HepG2 (cell line): ENCODE measurements around the gene KLRG1. TPM values are rescaled to one million over a fixed set of nuclear protein-coding genes. Genes with fewer than 3 reads are reported as not detected.

Experiments
- ATAC-seq: fragments of 200-7000 bp; cut with Tn5 transposase; 3 replicates; pipeline ENCODE4 v1.9.1; 2020; ENCODE audit warnings: mild to moderate bottlenecking, moderate library complexity
- BruUV-seq: library from RNA; stranded (reverse); fragments of 400-500 nt; replicated peaks from 2 replicates; lab custom pipeline; 2021; lab: Mats Ljungman, UMichigan
- CTCF ChIA-PET: fragments of 300-600 bp; formaldehyde crosslinking; extraction: SDS; loops from one replicate; lab custom pipeline; 2021; ENCODE audit warnings: low total read pairs, inconsistent platforms, low intra/inter-chr PET ratio; lab: Yijun Ruan, JAX
- POLR2A ChIA-PET: fragments of 350-600 bp; sonication (Branson Sonifier 250); formaldehyde crosslinking; loops from one replicate; lab custom pipeline; 2020; ENCODE audit warnings: antibody characterized with exemption, inconsistent platforms; lab: Yijun Ruan, JAX
- DNase-seq: peaks from one replicate; pipeline ENCODE4 v3.0.0-alpha.2; 2015; ENCODE audit warnings: low spot score
- FAIRE-seq: peaks from 3 replicates; lab custom pipeline; 2011; peaks lifted over from hg19 to GRCh38; lab: Jason Lieb, UNC
- H2AFZ ChIP-seq: one replicate; pipeline ENCODE4 v1.6.1; 2011; ENCODE audit warnings: low read length, inconsistent platforms
- H3K27ac ChIP-seq: fragments of 300-600 bp; 3 replicates; pipeline ENCODE4 v1.8.0; 2011; ENCODE audit warnings: mixed run types, mild to moderate bottlenecking, mixed read lengths, low read length, inconsistent platforms; ENCODE audit not compliant: insufficient read depth; ENCODE audit errors: extremely low read length
- H3K27me3 ChIP-seq, 2 experiments: fragments of 200-600 bp in 1 of 2; 2 replicates in 1 of 2; 3 replicates in 1 of 2; pipeline versions ENCODE4 v1.6.0 to v1.8.0; 2011; ENCODE audit warnings: low read length in 2 of 2, mild to moderate bottlenecking in 2 of 2, moderate library complexity in 2 of 2, inconsistent platforms in 1 of 2; ENCODE audit not compliant: insufficient read depth in 2 of 2, control insufficient read depth in 1 of 2
- H3K36me3 ChIP-seq, 2 experiments: fragments of 200-600 bp in 1 of 2; replicated peaks in 1 of 2; 2 replicates in 1 of 2; 3 replicates in 1 of 2; pipeline versions ENCODE4 v1.5.1 to v1.8.0; 2011; ENCODE audit warnings: low read length in 2 of 2, inconsistent platforms in 1 of 2; ENCODE audit not compliant: insufficient read depth in 2 of 2, control insufficient read depth in 1 of 2
- H3K4me1 ChIP-seq: 2 replicates; pipeline ENCODE4 v1.5.1; 2012; ENCODE audit warnings: low read length, inconsistent platforms; ENCODE audit not compliant: insufficient read depth
- H3K4me2 ChIP-seq: 2 replicates; pipeline ENCODE4 v1.6.0; 2011; ENCODE audit warnings: low read depth, low read length, inconsistent platforms
- H3K4me3 ChIP-seq, 3 experiments: fragments of 200-600 bp in 1 of 3; sonication (generic), shearing (Covaris generic) in 1 of 3; replicated peaks in 1 of 3; 2 replicates each; pipeline ENCODE4 v1.5.1; 2011 to 2016; ENCODE audit warnings: low read length in 3 of 3, inconsistent platforms in 2 of 3, low read depth in 2 of 3, mild to moderate bottlenecking in 2 of 3, control low read depth in 1 of 3, mixed read lengths in 1 of 3; ENCODE audit not compliant: insufficient read depth in 1 of 3
- H3K79me2 ChIP-seq: one replicate; pipeline ENCODE4 v1.6.1; 2011; ENCODE audit warnings: low read length, inconsistent platforms; ENCODE audit not compliant: insufficient read depth
- H3K9ac ChIP-seq: 2 replicates; pipeline ENCODE4 v1.6.0; 2011; ENCODE audit warnings: mild to moderate bottlenecking, low read depth, low read length, inconsistent platforms; ENCODE audit not compliant: insufficient read depth
- H3K9me3 ChIP-seq: 2 replicates; pipeline ENCODE4 v1.5.1; 2012; ENCODE audit warnings: mild to moderate bottlenecking, low read length
- H4K20me1 ChIP-seq: 2 replicates; pipeline ENCODE4 v1.6.0; 2011; ENCODE audit warnings: inconsistent platforms, mild to moderate bottlenecking, low read length, moderate library complexity; ENCODE audit not compliant: insufficient read depth
- AGO2 ChIP-seq: fragments of 200-400 bp; formaldehyde crosslinking; optimal IDR thresholded peaks from 2 replicates; pipeline ENCODE3; 2017; ENCODE audit warnings: mild to moderate bottlenecking, low read depth, low read length, moderate library complexity
- ATM ChIP-seq: fragments of 450-650 bp; IDR thresholded peaks from 2 replicates; pipeline ENCODE4 v1.7.1; 2017; ENCODE audit warnings: mild to moderate bottlenecking, borderline replicate concordance
- CHCHD3 ChIP-seq: sonication (generic); formaldehyde crosslinking; IDR thresholded peaks from 2 replicates; pipeline ENCODE4 v1.8.0; 2022; ENCODE audit warnings: mild to moderate bottlenecking, missing genetic modification reagents, moderate library complexity
- FOXP1 ChIP-seq, 2 experiments: fragments of 450-650 bp in 1 of 2; IDR thresholded peaks; 2 replicates each; pipeline ENCODE4 v1.6.1; 2017 to 2018; ENCODE audit warnings: antibody characterized with exemption in 1 of 2
- GMEB1 ChIP-seq: sonication (generic); formaldehyde crosslinking; IDR thresholded peaks from 2 replicates; pipeline ENCODE4 v1.5.1; 2020; ENCODE audit warnings: missing genetic modification reagents, mild to moderate bottlenecking, borderline replicate concordance
- JUN ChIP-seq: sonication (generic); formaldehyde crosslinking; IDR thresholded peaks from 2 replicates; pipeline ENCODE4 v1.4.0; 2020; ENCODE audit warnings: mild to moderate bottlenecking, missing genetic modification reagents
- KDM5A ChIP-seq: fragments of 200-600 bp; sonication (generic); IDR thresholded peaks from 2 replicates; pipeline ENCODE4 v1.7.0; 2018; ENCODE audit warnings: antibody characterized with exemption, mild to moderate bottlenecking, low read length, borderline replicate concordance
- KMT2A ChIP-seq: sonication (generic); formaldehyde crosslinking; IDR thresholded peaks from 2 replicates; pipeline ENCODE4 v1.4.0; 2020; ENCODE audit warnings: missing genetic modification reagents
- NCOA2 ChIP-seq: sonication (generic); formaldehyde crosslinking; IDR thresholded peaks from 2 replicates; pipeline ENCODE4 v1.8.0; 2022; ENCODE audit warnings: inconsistent platforms
- NFE2 ChIP-seq: sonication (generic); formaldehyde crosslinking; IDR thresholded peaks from 2 replicates; pipeline ENCODE4 v1.4.0; 2020; ENCODE audit warnings: missing genetic modification reagents
- NR2C2 ChIP-seq: sonication (generic); formaldehyde crosslinking; IDR thresholded peaks from 2 replicates; pipeline ENCODE4 v1.4.0; 2020; ENCODE audit warnings: missing genetic modification reagents, mild to moderate bottlenecking, moderate library complexity, borderline replicate concordance
- RNF2 ChIP-seq: fragments of 450-650 bp; conservative IDR thresholded peaks from 2 replicates; pipeline ENCODE4 v1.6.1; 2016; ENCODE audit warnings: low read depth
- ZMYM3 ChIP-seq: sonication (generic); formaldehyde crosslinking; IDR thresholded peaks from 2 replicates; pipeline ENCODE4 v1.5.1; 2020; ENCODE audit warnings: mild to moderate bottlenecking, missing genetic modification reagents
- ZNF225 ChIP-seq: sonication (generic); formaldehyde crosslinking; IDR thresholded peaks from 2 replicates; pipeline ENCODE4 v1.4.0; 2020; ENCODE audit warnings: mild to moderate bottlenecking, missing genetic modification reagents
- ZNF234 ChIP-seq: sonication (generic); formaldehyde crosslinking; conservative IDR thresholded peaks from 2 replicates; pipeline ENCODE4 v1.5.1; 2020; ENCODE audit warnings: mild to moderate bottlenecking, missing genetic modification reagents
- ZNF460 ChIP-seq: sonication (generic); formaldehyde crosslinking; IDR thresholded peaks from 2 replicates; pipeline ENCODE4 v1.5.1; 2020; ENCODE audit warnings: missing genetic modification reagents, mild to moderate bottlenecking, borderline replicate concordance
- WGBS: methylation state at CpG from one replicate; pipeline ENCODE4 v1.1.6; 2017; ENCODE audit warnings: low lambda C conversion rate; 5-methylcytosine and 5-hydroxymethylcytosine counted together
- in situ Hi-C: cut with HindIII; loops from 2 replicates; pipeline ENCODE4 v1.10.0; 2017; ENCODE audit warnings: low pct_unique_long_range_greater_than_20kb; ENCODE audit not compliant: extremely low pct_ligation_motif_present
- intact Hi-C: fragments of 100-400 bp; cut with micrococcal nuclease; formaldehyde crosslinking; loops from one replicate; pipeline ENCODE4 v1.10.0; 2022; ENCODE audit not compliant: unreplicated experiment
- polyA plus RNA-seq, 8 experiments: library from polyadenylated mRNA; depleted of rRNA in 3 of 8; stranded (reverse) in 7 of 8; unstranded in 1 of 8; fragments of >200 nt; fragmentation: Illumina TruSeq in 4 of 8; extraction: Trizol in 4 of 8; gene quantifications; 2 replicates each; pipeline versions ENCODE4 v1.2.1 to v1.2.3, GENCODE V29; 2011 to 2016; ENCODE audit warnings: low read depth in 4 of 8, missing spikeins in 1 of 8, mixed read lengths in 1 of 8; ENCODE audit not compliant: insufficient read depth in 1 of 8
- total RNA-seq, 5 experiments: library from RNA; depleted of rRNA; stranded (reverse); fragments of >200 nt; fragmentation: Illumina TruSeq; extraction: Trizol; gene quantifications; 2 replicates each; pipeline ENCODE4 v1.2.3, GENCODE V29; 2016; ENCODE audit warnings: low read depth in 1 of 5

KLRG1 gene
- total and polyA plus RNA-seq, 2 of the 13 experiments (the other 11 are each of a cell fraction or from before 2014, with no cell fraction given), result 1.2 to 1.7 TPM

GRCh38 chr12:8969861-8970411 is 19.4 kb upstream of the KLRG1 start (continued):
- TF ChIP-seq CHCHD3 (CRISPR knock-in tag) (no peak), FOXP1 (IDR thresholded peaks at IDR 0.05) (no peak), FOXP1 (CRISPR knock-in tag; IDR thresholded peaks at IDR 0.05) (peak; percentile 3; the same call in 1 of the 2 replicates), KMT2A (CRISPR knock-in tag) (no peak), ZMYM3 (CRISPR knock-in tag) (no peak)

GRCh38 chr12:8970432-8970831 is 18.9 kb upstream of the KLRG1 start:
- BruUV-seq, result no TSS peak
- H3K79me2 ChIP-seq, result no peaks in the 10 kb centered on the region
- H3K36me3 ChIP-seq, result no peaks in the 10 kb centered on the region
- peaks cover 17% of the 10 kb centered on the region for H3K4me1 ChIP-seq
- FAIRE-seq (no peak), DNase-seq (peak; percentile 10), ATAC-seq (no peak)
- peaks cover 22% of the 10 kb centered on the region for H3K9me3 ChIP-seq
- intact Hi-C loops, result no loop called here
- H3K4me2 ChIP-seq, result peak overlapping the region; percentile 52; the same call in 1 of the 2 replicates
- ChIA-PET POLR2A (no interaction called here), CTCF (no interaction called here)
- no peak overlapping the region for H2AFZ ChIP-seq
- no peaks in the 10 kb centered on the region for H4K20me1 ChIP-seq
- no peaks in the 10 kb centered on the region; a peak in 1 of 5 replicates for H3K27me3 ChIP-seq
- peak overlapping the region; percentile 3 for H3K27ac ChIP-seq
- H3K4me3 ChIP-seq, result 0 out of 6 replicates have a peak overlapping the region, but pooled peaks of 1 of the 3 experiments have one; percentile 1
- in situ Hi-C loops, result no loop called here
- no peak overlapping the region for H3K9ac ChIP-seq
- WGBS, result 12% methylated on average over 1 of the region's 1 CpG
- TF ChIP-seq NCOA2 (CRISPR knock-in tag) (no peak), ZNF460 (CRISPR knock-in tag) (no peak), NFE2 (CRISPR knock-in tag) (no peak), AGO2 (no peak), GMEB1 (CRISPR knock-in tag) (no peak), JUN (CRISPR knock-in tag) (no peak), ZNF225 (no peak), ZNF234 (CRISPR knock-in tag) (no peak), RNF2 (no peak), NR2C2 (CRISPR knock-in tag) (no peak), KDM5A (no peak), ATM (no peak)
